NOMO-1 (cell line): ENCODE measurements around the gene HOXB6.
A peak's percentile ranks its signal among the peaks of the same experiment; 100 is the strongest.

Experiments
- DNase-seq, 2 experiments: peaks; one replicate each; lab custom pipeline; 2025; ENCODE audit not compliant: unreplicated experiment in 2 of 2; lab: John Stamatoyannopoulos, UW

The HOXB6 gene

DNA sequence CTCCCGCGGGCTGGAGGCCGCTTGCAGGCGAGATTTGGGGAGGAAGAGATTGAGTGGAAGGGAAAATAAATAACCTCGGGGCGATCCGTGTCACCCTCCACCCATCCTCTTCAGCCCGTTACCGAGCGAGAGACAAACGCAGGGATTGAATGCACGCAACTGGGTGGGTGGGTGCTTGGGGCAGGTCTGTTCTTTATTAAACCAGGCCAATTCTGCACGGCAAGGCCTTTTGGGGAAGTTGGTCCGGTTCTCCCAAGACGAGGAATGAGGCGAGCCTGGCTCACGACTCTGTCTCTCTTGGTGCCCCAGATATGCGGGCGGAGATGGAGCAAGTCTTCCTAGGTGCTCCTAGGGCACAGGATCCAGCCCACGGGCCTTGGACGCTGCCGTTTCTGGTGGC, 6.4 kb upstream of the HOXB6 start:
- DNase-seq: no peak

GRCh38 chr17:48610282-48611211, 5.8 kb upstream of the HOXB6 start, which contains the start of gene HOXB7:
Gene HOXB7 (minus strand): TSS chr17:48611017. CDS start chr17:48610918, 99 bp downstream.
- no peak for DNase-seq

- no peak for DNase-seq
Observed at GRCh38 chr17:48609759-48610281, 5.0 kb upstream of the HOXB6 start.

DNA sequence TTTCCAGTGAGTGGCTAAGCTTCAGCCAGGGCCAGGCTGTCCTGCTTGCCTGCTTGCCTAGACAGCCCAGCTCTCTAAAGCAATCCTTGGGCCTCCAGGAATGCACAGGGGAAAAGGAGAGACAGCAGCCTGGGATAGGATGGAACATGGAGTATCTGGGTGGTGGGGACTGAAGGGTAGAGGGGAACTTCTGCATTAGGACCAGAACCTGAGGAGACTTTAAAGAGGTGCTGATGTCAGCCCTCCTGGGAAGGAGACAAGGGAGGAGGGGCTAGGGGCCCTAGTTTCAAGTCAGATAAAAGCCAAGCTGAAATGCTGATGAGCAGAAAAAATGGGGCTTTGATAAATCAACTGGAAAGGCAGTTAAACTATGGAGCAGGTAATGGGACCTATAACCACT, 4.2 kb upstream of the HOXB6 start:
- DNase-seq: no peak

GRCh38 chr17:48608494-48608834, 3.7 kb upstream of the HOXB6 start:
- DNase-seq: no peak

DNA sequence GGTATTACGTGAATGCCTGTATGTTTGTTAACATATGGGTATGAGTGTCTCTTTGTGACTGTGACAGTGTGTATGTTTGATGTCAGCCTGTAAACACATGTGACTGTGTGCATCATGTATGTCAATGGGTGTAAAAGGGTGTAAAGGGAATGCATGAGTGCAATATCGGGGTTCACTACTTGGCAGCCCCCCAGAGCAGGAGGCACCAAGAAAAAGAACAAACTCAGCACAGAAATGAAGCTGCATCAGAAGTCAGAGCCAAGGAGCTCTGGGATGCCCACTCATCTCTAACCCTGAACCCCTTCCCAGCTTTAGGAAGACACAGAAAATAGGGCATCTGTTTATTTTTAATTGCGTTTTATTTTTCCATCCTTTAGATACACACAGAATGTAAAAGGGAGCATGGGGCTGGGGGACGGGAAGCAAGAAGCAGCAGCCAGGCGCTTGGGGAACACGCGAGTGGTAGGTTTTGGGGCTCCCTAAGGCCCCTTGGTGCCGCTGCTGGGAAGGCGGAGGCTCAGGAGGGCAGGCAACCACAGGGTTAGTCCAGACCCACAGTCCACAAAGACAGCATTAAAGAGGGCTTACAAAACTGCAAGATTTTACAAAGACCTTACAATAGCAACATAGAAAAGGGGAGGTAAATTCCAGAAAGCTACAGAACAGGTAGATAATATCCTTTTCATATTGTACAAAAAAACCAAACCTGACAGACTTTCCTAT, 2.3 kb upstream of the HOXB6 start:
- DNase-seq: no peak

- no peak for DNase-seq
Observed at GRCh38 chr17:48605991-48606891, 1.5 kb upstream of the HOXB6 start.

- DNase-seq: no peak
Observed at GRCh38 chr17:48605409-48605919, 678 bp upstream of the HOXB6 start.

DNA sequence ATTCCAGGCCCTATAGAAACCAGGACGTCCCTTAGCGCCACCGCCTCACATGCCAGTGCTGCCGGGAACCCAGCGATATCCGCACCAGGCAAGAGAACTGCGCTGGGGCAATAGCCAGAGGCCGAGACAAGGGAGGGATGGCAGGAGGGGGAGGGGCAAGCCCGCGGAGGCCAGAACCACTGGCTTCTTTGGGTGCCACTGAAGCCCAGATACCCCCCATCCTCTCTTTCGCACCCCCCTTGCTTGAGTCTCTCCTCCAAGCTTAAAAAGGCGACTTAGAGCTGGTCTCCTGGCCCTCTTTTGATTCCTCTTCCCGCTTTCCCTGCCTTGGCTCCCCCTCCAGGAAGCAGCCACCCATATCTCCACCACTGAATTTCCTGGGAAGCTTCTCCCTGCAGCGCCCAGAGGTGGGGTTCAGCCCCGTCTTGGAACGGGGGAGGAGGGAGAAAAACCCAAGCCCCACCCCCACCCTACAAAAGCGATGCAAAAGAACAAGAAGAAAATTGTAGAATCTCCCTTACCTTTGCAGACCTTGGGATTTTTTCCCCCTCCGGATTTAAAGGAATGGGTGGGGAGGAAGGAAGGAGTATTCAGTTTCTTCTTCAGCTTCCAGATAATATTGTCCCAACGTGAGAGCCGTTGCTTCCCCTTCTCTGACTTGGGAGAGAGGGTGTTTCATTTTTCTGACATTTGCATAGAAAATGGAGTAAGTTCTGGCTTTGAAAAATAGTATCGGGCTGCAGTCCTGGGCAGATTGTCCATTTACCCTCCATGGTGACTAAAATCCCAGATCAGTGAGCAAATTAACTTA, 622 bp downstream of the HOXB6 start:
- DNase-seq: no peak

- no peak for DNase-seq
Observed at GRCh38 chr17:48601539-48602425, 3.0 kb downstream of the HOXB6 start.

GRCh38 chr17:48601207-48601538, 3.6 kb downstream of the HOXB6 start:
- DNase-seq: no peak

- DNase-seq: no peak
Observed at GRCh38 chr17:48600244-48601098, 4.3 kb downstream of the HOXB6 start.

GRCh38 chr17:48599354-48599753, 5.4 kb downstream of the HOXB6 start:
- no peak for DNase-seq

DNA sequence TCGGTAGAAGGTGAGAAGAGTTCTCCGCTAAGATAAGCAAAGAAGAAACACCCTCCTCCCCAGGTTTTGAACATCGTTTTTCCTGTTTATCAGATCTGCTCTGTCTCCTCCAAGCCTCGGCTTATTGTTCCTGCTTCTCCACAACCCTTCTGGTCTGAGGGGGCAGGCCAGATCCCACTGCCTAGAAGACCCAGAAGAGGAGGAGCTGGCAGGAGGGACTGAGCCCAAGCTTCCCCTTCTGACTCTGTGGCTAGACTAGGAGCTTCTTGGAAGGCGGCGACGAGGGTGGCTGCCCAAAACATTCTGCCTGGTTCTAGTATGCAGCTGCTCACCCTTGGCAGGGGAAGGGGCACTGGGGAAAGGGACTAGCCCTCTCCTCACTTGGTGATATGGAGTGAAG, 6.0 kb downstream of the HOXB6 start:
- DNase-seq: no peak

GRCh38 chr17:48597778-48598631, 6.8 kb downstream of the HOXB6 start:
- DNase-seq: peak; percentile 44 to 51

DNA sequence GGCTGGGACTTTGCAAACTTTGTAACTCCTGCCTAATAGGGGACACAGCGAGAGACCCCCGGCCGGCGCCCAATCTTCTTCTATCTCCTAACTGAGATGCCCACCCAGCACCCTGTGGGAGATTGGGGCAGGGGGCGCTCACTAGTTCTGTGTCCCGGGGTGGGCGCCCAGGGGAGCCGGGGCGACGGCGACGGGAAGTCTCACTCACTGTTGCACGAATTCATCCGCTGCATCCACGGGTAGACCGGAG, 7.3 kb downstream of the HOXB6 start:
- no peak for DNase-seq
